Measurements from ENCODE around the gene MAN2A2. TPM values are rescaled to one million over a fixed set of nuclear protein-coding genes. Genes with fewer than 3 reads are reported as not detected.
A peak's percentile ranks its signal among the peaks of the same experiment; 100 is the strongest.

The MAN2A2 gene
- total RNA-seq, 6 experiments from 2014 or later = 41.4 to 91.6 (median 59.8) TPM

DNA sequence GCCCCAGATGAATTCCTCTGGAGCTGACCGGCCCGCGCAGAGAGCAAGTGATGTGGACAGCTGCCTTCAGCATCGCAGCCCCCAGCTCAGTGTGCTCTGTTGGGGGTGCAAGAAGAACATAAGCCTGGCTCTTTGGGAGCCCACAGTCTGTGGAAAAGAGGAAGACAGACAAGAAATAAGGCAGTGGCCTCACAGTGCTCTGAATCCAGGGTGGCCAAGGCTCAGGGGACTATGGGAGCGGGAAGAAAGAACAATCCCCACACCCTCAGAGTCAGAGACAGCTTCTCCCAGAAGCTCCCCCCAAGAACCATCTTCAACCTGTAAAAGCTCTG lies 29.5 kb downstream of the MAN2A2 start:
- ATAC-seq = no peak
- H3K27me3 ChIP-seq = no peaks in the 10 kb centered on the region
- no peaks in the 10 kb centered on the region for H3K36me3 ChIP-seq
- no peaks in the 10 kb centered on the region for H3K9me3 ChIP-seq
- intact Hi-C loops (cut with DNase I) = no loop called here
- TF ChIP-seq CTCF (IDR thresholded peaks at IDR 0.05) (no peak), POLR2A (IDR thresholded peaks at IDR 0.05) (no peak)
- peak overlapping the region; percentile 81 to 88 (median 88) for H3K4me3 ChIP-seq
- WGBS (ENCODE audit: insufficient coverage, low coverage, low lambda C conversion rate, missing lambda C conversion rate) = no CpG with 5 or more reads among the region's 5 CpGs
- H3K4me1 ChIP-seq = peaks cover 0 to 37% (median 6%) of the 10 kb centered on the region in 4 donors
- peak overlapping the region; percentile 93 to 96 (median 93) for H3K27ac ChIP-seq
- no peak for DNase-seq

DNA sequence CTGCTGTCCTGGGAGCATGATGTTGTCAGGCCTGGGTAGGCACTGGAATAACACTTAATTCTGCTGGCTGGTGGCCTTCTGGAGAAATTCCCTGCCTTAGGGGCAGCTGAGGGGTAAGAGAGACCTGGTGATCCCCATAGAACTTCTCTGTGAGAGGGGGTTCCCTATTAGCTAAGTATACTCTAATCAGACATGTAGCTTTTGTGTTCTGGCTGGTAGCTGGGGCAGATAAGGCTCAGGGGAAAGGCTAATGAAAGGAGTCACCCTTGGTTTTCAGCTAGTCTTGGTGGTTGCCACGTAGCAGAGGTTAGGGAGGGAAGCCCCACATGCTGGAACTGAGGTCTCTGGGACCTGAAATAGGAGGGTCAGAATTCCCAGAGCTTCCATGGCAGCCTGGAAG lies 30.2 kb downstream of the MAN2A2 start:
- Histone ChIP-seq H3K36me3 (peaks cover 0 to 3% (median 0%) of the 10 kb centered on the region in 4 donors), H3K27ac (no peak overlapping the region), H3K27me3 (no peaks in the 10 kb centered on the region), H3K4me1 (peaks cover 0 to 37% (median 6%) of the 10 kb centered on the region in 4 donors), H3K9me3 (no peaks in the 10 kb centered on the region), H3K4me3 (no peak overlapping the region)
- DNase-seq = no peak
- no peak for TF ChIP-seq CTCF (IDR thresholded peaks at IDR 0.05)
- TF ChIP-seq POLR2A (IDR thresholded peaks at IDR 0.05) = no peak
- intact Hi-C loops (cut with DNase I) = no loop called here
- ATAC-seq = no peak
- WGBS (ENCODE audit: insufficient coverage, low coverage, low lambda C conversion rate, missing lambda C conversion rate) = 40% methylated on average over 1 of the region's 1 CpG

- intact Hi-C loops (cut with DNase I) = no loop called here
- TF ChIP-seq POLR2A (IDR thresholded peaks at IDR 0.05) = no peak
- peak; percentile 75 to 89 (median 87) for TF ChIP-seq CTCF (IDR thresholded peaks at IDR 0.05)
- ATAC-seq (peak; percentile 48 to 58 (median 51)), DNase-seq (peak; percentile 87 to 88 (median 87))
- H3K36me3 ChIP-seq = peaks cover 0 to 8% (median 0%) of the 10 kb centered on the region in 4 donors
- peaks cover 0 to 28% (median 6%) of the 10 kb centered on the region in 4 donors for H3K4me1 ChIP-seq
- H3K4me3 ChIP-seq = peak overlapping the region; percentile 61 to 69 (median 63)
- no peaks in the 10 kb centered on the region for H3K27me3 ChIP-seq
- 5% methylated on average over 12 of the region's 19 CpGs for WGBS (ENCODE audit: insufficient coverage, low coverage, low lambda C conversion rate, missing lambda C conversion rate)
- H3K27ac ChIP-seq = peak overlapping the region; percentile 2 to 58 (median 54)
- no peaks in the 10 kb centered on the region for H3K9me3 ChIP-seq
Measured at GRCh38 chr15:90934256-90934948, 31.3 kb downstream of the MAN2A2 start.

GRCh38 chr15:90934949-90935751 lies 32.0 kb downstream of the MAN2A2 start, which contains the start of gene UNC45A:
UNC45A (plus strand) TSS chr15:90935285; CDS start chr15:90935325, 40 bp downstream.
- Histone ChIP-seq H3K9me3 (no peaks in the 10 kb centered on the region), H3K4me1 (peaks cover 0 to 28% (median 6%) of the 10 kb centered on the region in 4 donors)
- TF ChIP-seq CTCF (IDR thresholded peaks at IDR 0.05) (no peak), POLR2A (IDR thresholded peaks at IDR 0.05) (peak; percentile 56)

More at GRCh38 chr15:90934949-90935751, 32.0 kb downstream of the MAN2A2 start, which contains the start of gene UNC45A:
- Histone ChIP-seq H3K36me3 (peaks cover 0 to 15% (median 3%) of the 10 kb centered on the region in 4 donors), H3K27me3 (no peaks in the 10 kb centered on the region), H3K27ac (peak within 1 kb of the TSS; percentile 20 to 58 (median 54)), H3K4me3 (peak within 1 kb of the TSS; percentile 61 to 69 (median 63))
- DNase-seq (peak; percentile 97 to 98 (median 97)), ATAC-seq (peak; percentile 78 to 89 (median 82))
- intact Hi-C loops (cut with DNase I) = no loop called here
- 0% methylated on average over 37 of the region's 65 CpGs for WGBS (ENCODE audit: insufficient coverage, low coverage, low lambda C conversion rate, missing lambda C conversion rate)

Data from right lobe of liver (tissue), 6 donors.